GM12892 (cell line): ENCODE data around the gene NPC1L1.

ENCODE experiments used
- POLR2A ChIP-seq: IDR thresholded peaks from 2 replicates; pipeline ENCODE4 v1.6.1; 2011; ENCODE audit warnings: low read depth, low read length, control low read depth
- POLR2AphosphoS5 ChIP-seq: IDR thresholded peaks from 2 replicates; pipeline ENCODE4 v1.6.1; 2011; ENCODE audit warnings: low read depth, low read length, control low read depth
- TAF1 ChIP-seq: IDR thresholded peaks from 2 replicates; pipeline ENCODE4 v1.6.1; 2011; ENCODE audit warnings: low read depth, mild to moderate bottlenecking, control low read depth, low read length, borderline replicate concordance

GRCh38 chr7:44561481-44561880, 20.4 kb upstream of the NPC1L1 start:
- TF ChIP-seq POLR2AphosphoS5 (no peak), POLR2A (no peak), TAF1 (no peak)
